HG02840 (cell line): ENCODE data around the gene PRCD.

Experiments used
- ATAC-seq: cut with Tn5 transposase; IDR thresholded peaks from one replicate; pipeline ENCODE4 v1.9.1; 2021; ENCODE audit warnings: mild to moderate bottlenecking, moderate library complexity, moderate number of reproducible peaks; ENCODE audit not compliant: unreplicated experiment, low FRiP score

PRCD gene

GRCh38 chr17:76586741-76587487 is 47.1 kb downstream of the PRCD start:
- ATAC-seq: no peak

DNA sequence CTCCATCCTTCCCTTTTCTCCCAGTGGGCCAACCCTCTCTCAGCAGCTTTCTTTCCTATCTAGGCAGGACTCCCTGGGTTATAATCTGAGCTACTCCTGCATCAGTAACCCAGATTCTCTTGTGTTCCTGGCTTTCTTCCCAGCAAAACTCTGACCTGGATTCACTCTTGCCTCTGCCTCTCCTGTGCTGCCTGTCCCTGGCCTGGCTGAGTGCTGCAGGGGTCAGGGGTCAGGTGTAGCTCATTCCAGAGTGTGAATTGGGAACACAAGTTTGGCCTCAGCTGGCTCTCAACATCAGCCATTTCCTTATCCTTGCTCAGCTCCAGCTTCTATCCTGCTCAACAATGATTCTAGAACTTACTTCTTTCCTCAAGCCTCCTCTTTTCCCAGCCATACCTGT is 48.3 kb downstream of the PRCD start:
- no peak for ATAC-seq

GRCh38 chr17:76593384-76593826 is 53.6 kb downstream of the PRCD start:
- no peak for ATAC-seq

DNA sequence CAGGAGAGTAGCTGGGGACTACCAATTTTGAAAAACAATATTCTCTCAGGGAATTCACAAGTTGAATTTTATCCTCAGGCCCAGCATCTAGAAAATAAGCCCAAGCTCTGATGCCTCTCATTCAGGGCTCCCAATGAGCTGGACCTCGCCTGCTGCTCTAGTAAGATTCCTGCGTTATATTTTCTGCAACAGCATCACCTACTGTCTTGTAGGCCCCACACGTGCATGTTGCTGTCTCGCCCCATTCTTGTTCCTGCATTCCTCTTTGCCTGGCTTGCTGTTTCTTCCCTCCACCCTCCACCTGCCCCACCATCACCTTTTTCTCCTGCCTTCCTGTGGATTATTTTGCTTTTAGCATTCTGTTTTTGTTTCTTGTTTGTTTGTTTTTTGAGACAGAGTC is 54.1 kb downstream of the PRCD start:
- ATAC-seq: no peak

DNA sequence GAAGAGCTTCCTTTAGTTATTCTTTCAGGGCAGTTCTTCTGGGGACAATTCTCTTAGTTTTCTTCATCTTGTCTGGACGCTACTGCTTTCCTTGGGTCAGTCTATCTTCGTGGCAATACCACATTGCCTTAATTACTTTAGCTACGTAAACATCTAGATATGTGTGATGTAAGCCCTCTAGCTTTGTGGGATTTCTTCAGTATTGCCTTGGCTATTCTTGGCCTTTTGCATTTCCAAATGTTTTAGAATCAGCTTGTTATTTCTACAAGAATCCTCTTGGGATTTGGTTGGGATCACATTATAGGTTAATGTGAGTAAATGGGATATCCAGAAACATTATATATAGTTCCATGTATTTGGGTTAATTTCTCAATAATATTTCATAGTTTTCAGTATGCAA is 54.8 kb downstream of the PRCD start:
- ATAC-seq: no peak
